DMS153 treated with DMSO at 0.1 percent for 48 hours (cell line): ENCODE data around the gene ELP5.
"Not testable (repeated sequence)": the region's sequence is repeated elsewhere in the genome, so short reads cannot be mapped to it uniquely, and the experiment has no call there.

ENCODE experiments used
- DNase-seq: peaks from one replicate; lab custom pipeline; 2025; ENCODE audit not compliant: unreplicated experiment; lab: John Stamatoyannopoulos, UW

Gene ELP5

GRCh38 chr17:7235693-7236665 lies 16.0 kb upstream of the ELP5 start:
- no peak for DNase-seq

GRCh38 chr17:7236808-7237207 lies 15.2 kb upstream of the ELP5 start:
- DNase-seq, result no peak

- DNase-seq, result no peak
These were observed 14.7 kb upstream of the ELP5 start for GRCh38 chr17:7237266-7237760.

GRCh38 chr17:7237761-7238419 lies 14.1 kb upstream of the ELP5 start:
- DNase-seq, result no peak

GRCh38 chr17:7238420-7239090 lies 13.5 kb upstream of the ELP5 start:
- no peak for DNase-seq

- peak; percentile 80 for DNase-seq
These were observed 12.7 kb upstream of the ELP5 start, which contains the start of gene PHF23 for GRCh38 chr17:7239091-7240027. Gene PHF23, minus strand, starts transcription at chr17:7239457. Its CDS starts 178 bp downstream, at chr17:7239279.

- DNase-seq, result no peak
These were observed 11.6 kb upstream of the ELP5 start for GRCh38 chr17:7240375-7240774.

- DNase-seq, result no peak
These were observed 10.8 kb upstream of the ELP5 start for GRCh38 chr17:7241090-7241733.

- DNase-seq, result peak; percentile 48
These were observed 10.0 kb upstream of the ELP5 start, which contains the start of gene GABARAP for GRCh38 chr17:7241783-7242716. Gene GABARAP, minus strand, starts transcription at chr17:7242449. Its CDS starts 119 bp downstream, at chr17:7242330.

- peak; percentile 47 for DNase-seq
These were observed 9.1 kb upstream of the ELP5 start for GRCh38 chr17:7242717-7243452.

GRCh38 chr17:7243453-7243729 lies 8.6 kb upstream of the ELP5 start:
- DNase-seq, result no peak

- not testable (repeated sequence) for DNase-seq
These were observed 8.2 kb upstream of the ELP5 start for GRCh38 chr17:7243838-7244237.

GRCh38 chr17:7246779-7247178 lies 5.2 kb upstream of the ELP5 start:
- no peak for DNase-seq

- DNase-seq, result no peak
These were observed 3.2 kb upstream of the ELP5 start for GRCh38 chr17:7248796-7249195.

- no peak for DNase-seq
These were observed 2.8 kb upstream of the ELP5 start for GRCh38 chr17:7249214-7249613.

GRCh38 chr17:7249830-7250229 lies 2.2 kb upstream of the ELP5 start:
- DNase-seq, result no peak

- DNase-seq, result no peak
These were observed 1.1 kb upstream of the ELP5 start for GRCh38 chr17:7250695-7251627.
